ENCODE data around the gene AMPH.

GRCh38 chr7:38671911-38672905 lies 41.0 kb upstream of the AMPH start:
- TF ChIP-seq POLR2A (IDR thresholded peaks at IDR 0.05), result no peak
- TF ChIP-seq CTCF (IDR thresholded peaks at IDR 0.05), result no peak

Data from uterus (tissue), 2 donors.